HepG2 (cell line): ENCODE results near the gene VRK3. TPM values are rescaled to one million over a fixed set of nuclear protein-coding genes. Genes with fewer than 3 reads are reported as not detected.
A peak's percentile ranks its signal among the peaks of the same experiment; 100 is the strongest.

Experiments used
- CEBPB ChIP-seq: IDR thresholded peaks from 2 replicates; pipeline ENCODE4 v1.6.1; 2011; ENCODE audit warnings: low read depth, low read length, improper control_type of control experiment, borderline replicate concordance
- CREM ChIP-seq, 2 experiments: sonication (generic) in 1 of 2; formaldehyde crosslinking in 1 of 2; IDR thresholded peaks; 2 replicates each; pipeline versions ENCODE4 v1.4.0 to v1.6.1; 2016 to 2020; ENCODE audit warnings: antibody characterized with exemption in 1 of 2, mild to moderate bottlenecking in 1 of 2, missing genetic modification reagents in 1 of 2
- GZF1 ChIP-seq: sonication (generic); formaldehyde crosslinking; IDR thresholded peaks from 2 replicates; pipeline ENCODE4 v1.5.1; 2020; ENCODE audit warnings: mild to moderate bottlenecking, missing genetic modification reagents
- KDM4B ChIP-seq: sonication (generic); formaldehyde crosslinking; IDR thresholded peaks from 2 replicates; pipeline ENCODE4 v1.4.0; 2020; ENCODE audit warnings: missing genetic modification reagents
- KLF11 ChIP-seq: IDR thresholded peaks from 2 replicates; pipeline ENCODE4 v1.6.1; 2016; ENCODE audit warnings: missing compliant biosample characterization
- KMT2A ChIP-seq: sonication (generic); formaldehyde crosslinking; IDR thresholded peaks from 2 replicates; pipeline ENCODE4 v1.4.0; 2020; ENCODE audit warnings: missing genetic modification reagents
- NAIF1 ChIP-seq: sonication (generic); formaldehyde crosslinking; IDR thresholded peaks from 2 replicates; pipeline ENCODE4 v1.5.0; 2020; ENCODE audit warnings: mild to moderate bottlenecking, missing genetic modification reagents, borderline replicate concordance
- NFRKB ChIP-seq: fragments of 450-650 bp; IDR thresholded peaks from 2 replicates; pipeline ENCODE4 v1.6.1; 2017
- POGZ ChIP-seq: sonication (generic); formaldehyde crosslinking; IDR thresholded peaks from 2 replicates; pipeline ENCODE4 v1.4.0; 2020; ENCODE audit warnings: mild to moderate bottlenecking, missing genetic modification reagents
- RAD21 ChIP-seq: fragments of 450-650 bp; formaldehyde crosslinking; IDR thresholded peaks from 2 replicates; pipeline ENCODE4 v1.5.0; 2020; ENCODE audit warnings: mild to moderate bottlenecking
- SP140L ChIP-seq: sonication (generic); formaldehyde crosslinking; IDR thresholded peaks from 2 replicates; pipeline ENCODE4 v1.4.0; 2020; ENCODE audit warnings: missing genetic modification reagents, borderline replicate concordance
- TAF15 ChIP-seq: fragments of 200-400 bp; formaldehyde crosslinking; IDR thresholded peaks from one replicate; pipeline ENCODE4 v1.6.1; 2018; ENCODE audit warnings: mild to moderate bottlenecking, low read depth, low read length; ENCODE audit not compliant: poor library complexity, severe bottlenecking
- TBL1XR1 ChIP-seq: fragments of 150-350 bp; IDR thresholded peaks from 2 replicates; pipeline ENCODE4 v1.6.1; 2014; ENCODE audit warnings: borderline replicate concordance, low read length; ENCODE audit not compliant: partially characterized antibody
- YY1 ChIP-seq: IDR thresholded peaks from 2 replicates; pipeline ENCODE4 v1.6.1; 2011; ENCODE audit warnings: low read length, low read depth, moderate library complexity, mild to moderate bottlenecking; ENCODE audit not compliant: insufficient read depth, insufficient replicate concordance
- ZFX ChIP-seq: sonication (generic); formaldehyde crosslinking; IDR thresholded peaks from 2 replicates; pipeline ENCODE4 v1.4.0; 2020; ENCODE audit warnings: mild to moderate bottlenecking, low read depth, missing genetic modification reagents, moderate library complexity
- ZNF275 ChIP-seq: sonication (generic); formaldehyde crosslinking; IDR thresholded peaks from 2 replicates; pipeline ENCODE4 v1.8.0; 2022; ENCODE audit warnings: missing genetic modification reagents, mild to moderate bottlenecking, inconsistent platforms, borderline replicate concordance
- ZNF713 ChIP-seq: sonication (generic); formaldehyde crosslinking; IDR thresholded peaks from 2 replicates; pipeline ENCODE4 v1.4.0; 2020; ENCODE audit warnings: mild to moderate bottlenecking, missing genetic modification reagents
- ZNF83 ChIP-seq: sonication (generic); formaldehyde crosslinking; IDR thresholded peaks from 2 replicates; pipeline ENCODE4 v1.4.0; 2020; ENCODE audit warnings: missing genetic modification reagents, mild to moderate bottlenecking, borderline replicate concordance
- ZSCAN30 ChIP-seq: sonication (generic); formaldehyde crosslinking; IDR thresholded peaks from 2 replicates; pipeline ENCODE4 v1.5.0; 2020; ENCODE audit warnings: mild to moderate bottlenecking, missing genetic modification reagents
- polyA plus RNA-seq, 8 experiments: library from polyadenylated mRNA; depleted of rRNA in 3 of 8; stranded (reverse) in 7 of 8; unstranded in 1 of 8; fragments of >200 nt; fragmentation: Illumina TruSeq in 4 of 8; extraction: Trizol in 4 of 8; gene quantifications; 2 replicates each; pipeline versions ENCODE4 v1.2.1 to v1.2.3, GENCODE V29; 2011 to 2016; ENCODE audit warnings: low read depth in 4 of 8, missing spikeins in 1 of 8, mixed read lengths in 1 of 8; ENCODE audit not compliant: insufficient read depth in 1 of 8
- total RNA-seq, 5 experiments: library from RNA; depleted of rRNA; stranded (reverse); fragments of >200 nt; fragmentation: Illumina TruSeq; extraction: Trizol; gene quantifications; 2 replicates each; pipeline ENCODE4 v1.2.3, GENCODE V29; 2016; ENCODE audit warnings: low read depth in 1 of 5
- TF ChIP-seq, protein P1 (sequence below): sonication (generic); formaldehyde crosslinking; IDR thresholded peaks from 2 replicates; pipeline ENCODE4 v1.4.0; 2020; ENCODE audit warnings: missing genetic modification reagents, borderline replicate concordance
- TF ChIP-seq, protein P2 (sequence below): sonication (generic); formaldehyde crosslinking; IDR thresholded peaks from 2 replicates; pipeline ENCODE4 v1.8.1; 2023; ENCODE audit warnings: mild to moderate bottlenecking, missing genetic modification reagents
- TF ChIP-seq, protein P3 (sequence below): sonication (generic); formaldehyde crosslinking; IDR thresholded peaks from 2 replicates; pipeline ENCODE4 v1.9.0; 2022; ENCODE audit warnings: missing genetic modification reagents, mild to moderate bottlenecking, borderline replicate concordance
- TF ChIP-seq, protein P4 (sequence below): sonication (generic); formaldehyde crosslinking; IDR thresholded peaks from 2 replicates; pipeline ENCODE4 v1.5.1; 2020; ENCODE audit warnings: mild to moderate bottlenecking, missing genetic modification reagents, borderline replicate concordance

The VRK3 gene
- total and polyA plus RNA-seq, 2 of the 13 experiments (the other 11 are each of a cell fraction or from before 2014, with no cell fraction given), result 23.8 to 28.3 TPM

DNA sequence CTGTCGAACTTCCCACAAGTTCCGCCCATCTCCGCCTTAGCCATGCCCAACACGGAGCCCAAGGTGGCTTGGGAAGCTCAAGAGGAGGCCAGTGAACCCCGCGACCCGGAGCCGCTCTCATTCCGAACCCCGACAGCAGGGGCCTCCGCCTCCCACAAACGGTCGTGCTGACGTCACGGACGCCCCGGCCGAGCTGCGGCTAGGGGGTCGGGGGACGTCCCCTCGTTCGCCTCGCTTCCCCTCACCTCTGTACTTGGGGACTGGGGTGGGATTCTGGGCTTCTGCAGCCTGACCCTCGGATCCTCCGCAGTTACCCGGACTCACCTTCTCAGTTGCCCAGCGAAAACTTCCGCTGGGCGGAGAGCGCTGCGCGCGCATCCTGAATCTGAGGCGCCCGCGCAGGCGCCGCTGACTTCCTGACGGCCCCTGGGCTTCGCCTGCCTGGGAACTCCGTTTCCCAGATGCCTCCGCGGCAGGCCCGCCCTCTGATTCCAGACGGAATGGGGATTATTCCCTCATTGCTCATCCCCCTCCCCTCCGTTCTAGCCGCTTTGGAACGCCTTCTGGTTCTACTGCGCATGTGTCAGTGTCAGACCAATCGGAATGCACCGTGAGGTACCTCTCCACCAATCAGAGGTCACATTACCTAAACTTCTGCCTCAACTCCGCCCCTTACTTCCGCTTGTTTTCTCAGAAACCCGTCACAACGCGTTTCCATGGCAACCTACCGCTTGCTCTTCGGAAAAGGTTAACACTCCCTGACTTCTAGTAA, at the start of gene VRK3 (continued):
- TF ChIP-seq ZSCAN30 (CRISPR knock-in tag) (no peak), CREM (IDR thresholded peaks at IDR 0.05) (no peak), CREM (CRISPR knock-in tag; IDR thresholded peaks at IDR 0.05) (no peak), KMT2A (CRISPR knock-in tag) (peak; percentile 65), ZFX (CRISPR knock-in tag) (peak; percentile 66; the same call in 1 of the 2 replicates), RAD21 (CRISPR knock-in tag) (0 out of 2 replicates have a peak, but pooled peaks have one; percentile 25), GZF1 (CRISPR knock-in tag) (0 out of 2 replicates have a peak, but pooled peaks have one; percentile 52), CEBPB (no peak), NAIF1 (0 out of 2 replicates have a peak, but pooled peaks have one; percentile 21), YY1 (no peak), POGZ (CRISPR knock-in tag) (peak; percentile 37; the same call in 1 of the 2 replicates), KLF11 (CRISPR knock-in tag) (no peak), ZNF713 (CRISPR knock-in tag) (no peak), SP140L (CRISPR knock-in tag) (no peak), ZNF83 (CRISPR knock-in tag) (no peak; the same call in 1 of the 2 replicates), KDM4B (CRISPR knock-in tag) (no peak), TAF15 (no peak), ZNF275 (no peak), NFRKB (no peak), TBL1XR1 (no peak)
- TF ChIP-seq, protein P1, sequence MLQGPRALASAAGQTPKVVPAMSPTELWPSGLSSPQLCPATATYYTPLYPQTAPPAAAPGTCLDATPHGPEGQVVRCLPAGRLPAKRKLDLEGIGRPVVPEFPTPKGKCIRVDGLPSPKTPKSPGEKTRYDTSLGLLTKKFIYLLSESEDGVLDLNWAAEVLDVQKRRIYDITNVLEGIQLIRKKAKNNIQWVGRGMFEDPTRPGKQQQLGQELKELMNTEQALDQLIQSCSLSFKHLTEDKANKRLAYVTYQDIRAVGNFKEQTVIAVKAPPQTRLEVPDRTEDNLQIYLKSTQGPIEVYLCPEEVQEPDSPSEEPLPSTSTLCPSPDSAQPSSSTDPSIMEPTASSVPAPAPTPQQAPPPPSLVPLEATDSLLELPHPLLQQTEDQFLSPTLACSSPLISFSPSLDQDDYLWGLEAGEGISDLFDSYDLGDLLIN (CRISPR knock-in tag), result no peak
- TF ChIP-seq, protein P2, sequence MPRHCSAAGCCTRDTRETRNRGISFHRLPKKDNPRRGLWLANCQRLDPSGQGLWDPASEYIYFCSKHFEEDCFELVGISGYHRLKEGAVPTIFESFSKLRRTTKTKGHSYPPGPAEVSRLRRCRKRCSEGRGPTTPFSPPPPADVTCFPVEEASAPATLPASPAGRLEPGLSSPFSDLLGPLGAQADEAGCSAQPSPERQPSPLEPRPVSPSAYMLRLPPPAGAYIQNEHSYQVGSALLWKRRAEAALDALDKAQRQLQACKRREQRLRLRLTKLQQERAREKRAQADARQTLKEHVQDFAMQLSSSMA (CRISPR knock-in tag), result no peak
- TF ChIP-seq, protein P3, sequence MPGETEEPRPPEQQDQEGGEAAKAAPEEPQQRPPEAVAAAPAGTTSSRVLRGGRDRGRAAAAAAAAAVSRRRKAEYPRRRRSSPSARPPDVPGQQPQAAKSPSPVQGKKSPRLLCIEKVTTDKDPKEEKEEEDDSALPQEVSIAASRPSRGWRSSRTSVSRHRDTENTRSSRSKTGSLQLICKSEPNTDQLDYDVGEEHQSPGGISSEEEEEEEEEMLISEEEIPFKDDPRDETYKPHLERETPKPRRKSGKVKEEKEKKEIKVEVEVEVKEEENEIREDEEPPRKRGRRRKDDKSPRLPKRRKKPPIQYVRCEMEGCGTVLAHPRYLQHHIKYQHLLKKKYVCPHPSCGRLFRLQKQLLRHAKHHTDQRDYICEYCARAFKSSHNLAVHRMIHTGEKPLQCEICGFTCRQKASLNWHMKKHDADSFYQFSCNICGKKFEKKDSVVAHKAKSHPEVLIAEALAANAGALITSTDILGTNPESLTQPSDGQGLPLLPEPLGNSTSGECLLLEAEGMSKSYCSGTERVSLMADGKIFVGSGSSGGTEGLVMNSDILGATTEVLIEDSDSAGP, result peak; percentile 19; the same call in 1 of the 2 replicates
- TF ChIP-seq, protein P4, sequence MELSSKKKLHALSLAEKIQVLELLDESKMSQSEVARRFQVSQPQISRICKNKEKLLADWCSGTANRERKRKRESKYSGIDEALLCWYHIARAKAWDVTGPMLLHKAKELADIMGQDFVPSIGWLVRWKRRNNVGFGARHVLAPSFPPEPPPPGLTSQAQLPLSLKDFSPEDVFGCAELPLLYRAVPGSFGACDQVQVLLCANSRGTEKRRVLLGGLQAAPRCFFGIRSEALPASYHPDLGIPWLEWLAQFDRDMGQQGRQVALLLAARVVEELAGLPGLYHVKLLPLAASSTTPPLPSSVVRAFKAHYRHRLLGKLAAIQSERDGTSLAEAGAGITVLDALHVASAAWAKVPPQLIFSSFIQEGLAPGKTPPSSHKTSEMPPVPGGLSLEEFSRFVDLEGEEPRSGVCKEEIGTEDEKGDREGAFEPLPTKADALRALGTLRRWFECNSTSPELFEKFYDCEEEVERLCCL (CRISPR knock-in tag), result peak; percentile 57; the same call in 1 of the 2 replicates
